Astrocyte (in vitro differentiated cells and primary cell): Measurements from ENCODE around the gene ZBTB45.

Experiments
- EZH2 ChIP-seq: IDR thresholded peaks from 2 replicates; pipeline ENCODE4 v1.6.1; 2012; ENCODE audit warnings: mild to moderate bottlenecking, low read length, inconsistent platforms; ENCODE audit not compliant: insufficient read depth
- TF ChIP-seq, protein P1 (sequence below): IDR thresholded peaks from 2 replicates; pipeline ENCODE4 v1.5.1; 2011; ENCODE audit warnings: low read depth, mild to moderate bottlenecking, inconsistent platforms, low read length, moderate library complexity; ENCODE audit not compliant: insufficient read depth

DNA sequence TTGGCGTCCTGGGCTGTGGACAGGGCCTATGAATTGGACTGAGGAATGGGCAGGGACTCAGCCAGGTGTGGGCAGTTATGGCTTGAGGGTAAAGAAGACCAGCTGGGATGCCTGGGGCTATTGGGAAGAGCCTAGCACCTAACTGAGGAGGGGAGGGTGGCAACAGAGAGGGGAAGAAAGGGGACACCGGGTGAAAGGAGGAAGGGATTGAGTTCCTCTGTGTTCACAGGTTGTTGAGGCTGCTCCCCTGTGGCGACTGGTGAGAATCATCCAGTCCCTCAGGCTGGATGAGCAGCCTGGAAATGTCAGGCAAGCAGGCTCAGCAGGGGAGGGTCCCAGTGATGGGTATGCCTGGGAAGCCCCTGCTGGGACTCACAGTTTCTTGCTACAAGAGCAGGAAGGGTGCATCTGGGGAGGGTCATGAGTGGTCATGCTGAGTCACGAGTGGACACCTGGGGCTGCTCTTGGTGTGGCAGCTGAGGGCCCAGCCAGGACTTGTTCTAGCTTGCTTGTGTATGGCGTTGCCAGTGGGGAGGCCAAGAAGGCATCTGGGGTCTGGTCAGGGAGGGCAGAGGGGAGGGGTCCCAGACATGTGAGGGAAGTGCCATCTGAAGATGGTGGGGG lies 51.3 kb downstream of the ZBTB45 start:
- no peak for TF ChIP-seq EZH2
- TF ChIP-seq, protein P1, sequence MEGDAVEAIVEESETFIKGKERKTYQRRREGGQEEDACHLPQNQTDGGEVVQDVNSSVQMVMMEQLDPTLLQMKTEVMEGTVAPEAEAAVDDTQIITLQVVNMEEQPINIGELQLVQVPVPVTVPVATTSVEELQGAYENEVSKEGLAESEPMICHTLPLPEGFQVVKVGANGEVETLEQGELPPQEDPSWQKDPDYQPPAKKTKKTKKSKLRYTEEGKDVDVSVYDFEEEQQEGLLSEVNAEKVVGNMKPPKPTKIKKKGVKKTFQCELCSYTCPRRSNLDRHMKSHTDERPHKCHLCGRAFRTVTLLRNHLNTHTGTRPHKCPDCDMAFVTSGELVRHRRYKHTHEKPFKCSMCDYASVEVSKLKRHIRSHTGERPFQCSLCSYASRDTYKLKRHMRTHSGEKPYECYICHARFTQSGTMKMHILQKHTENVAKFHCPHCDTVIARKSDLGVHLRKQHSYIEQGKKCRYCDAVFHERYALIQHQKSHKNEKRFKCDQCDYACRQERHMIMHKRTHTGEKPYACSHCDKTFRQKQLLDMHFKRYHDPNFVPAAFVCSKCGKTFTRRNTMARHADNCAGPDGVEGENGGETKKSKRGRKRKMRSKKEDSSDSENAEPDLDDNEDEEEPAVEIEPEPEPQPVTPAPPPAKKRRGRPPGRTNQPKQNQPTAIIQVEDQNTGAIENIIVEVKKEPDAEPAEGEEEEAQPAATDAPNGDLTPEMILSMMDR = no peak
